Gastroesophageal sphincter (tissue), 3 donors: ENCODE results near the gene SMOC1.

ENCODE experiments used
- CTCF ChIP-seq, 4 experiments: fragments of 200-600 bp in 2 of 4; fragments of 450-650 bp in 2 of 4; sonication (generic) in 1 of 4; IDR thresholded peaks; one replicate each; pipeline ENCODE4 v1.5.1; 2017 to 2019; ENCODE audit warnings: antibody characterized with exemption in 4 of 4, mild to moderate bottlenecking in 2 of 4, moderate library complexity in 2 of 4
- EP300 ChIP-seq: sonication (generic); formaldehyde crosslinking; IDR thresholded peaks from one replicate; pipeline ENCODE4 v1.6.1; 2017; ENCODE audit warnings: antibody characterized with exemption, mild to moderate bottlenecking
- POLR2A ChIP-seq, 2 donors: fragments of 450-650 bp; IDR thresholded peaks; one replicate each; pipeline ENCODE4 v1.6.1; 2017; ENCODE audit warnings: antibody characterized with exemption in 2 of 2, mild to moderate bottlenecking in 2 of 2, moderate library complexity in 1 of 2
- POLR2AphosphoS5 ChIP-seq: sonication (generic); formaldehyde crosslinking; IDR thresholded peaks from one replicate; pipeline ENCODE4 v1.6.1; 2017; ENCODE audit warnings: antibody characterized with exemption

GRCh38 chr14:69960296-69960695 lies 81.1 kb downstream of the SMOC1 start:
- no peak for TF ChIP-seq CTCF (IDR thresholded peaks at IDR 0.05)
- no peak for TF ChIP-seq POLR2A (IDR thresholded peaks at IDR 0.05)
- TF ChIP-seq POLR2AphosphoS5: no peak
- no peak for TF ChIP-seq EP300
